ENCODE results near the gene CDX1. TPM values are rescaled to one million over a fixed set of nuclear protein-coding genes. Genes with fewer than 3 reads are reported as not detected.
A peak's percentile ranks its signal among the peaks of the same experiment; 100 is the strongest.

CDX1 gene
- total and polyA plus RNA-seq, 7 donors: 0.06 to 0.08 TPM; not detected in 5

DNA sequence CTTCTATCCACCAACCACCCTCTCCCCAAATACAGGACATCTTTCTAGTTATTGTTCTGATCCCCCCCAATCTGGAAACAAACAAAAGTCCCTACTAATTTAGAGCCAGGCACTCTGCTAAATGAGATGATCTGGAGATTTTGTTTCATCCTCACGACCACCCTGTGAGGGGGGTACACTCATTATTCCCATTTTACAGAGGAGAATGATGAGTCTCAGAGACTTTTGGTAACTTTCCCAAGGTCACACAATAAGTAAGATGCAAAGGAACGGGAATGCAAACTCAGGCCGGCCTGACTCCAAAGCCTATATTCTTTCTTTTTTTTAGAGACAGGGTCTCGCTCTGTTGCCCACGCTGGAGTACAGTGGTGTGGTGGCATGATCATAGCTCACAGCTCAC lies 20.3 kb upstream of the CDX1 start:
- Histone ChIP-seq H3K4me1 (peaks cover 10% of the 10 kb centered on the region), H3K36me3 (ENCODE audit: insufficient read depth in 1 of 2, low read depth in 1 of 2) (no peaks in the 10 kb centered on the region), H3K27me3 (ENCODE audit: insufficient read depth in 3 of 3, low read length in 2 of 3) (no peaks in the 10 kb centered on the region), H3K4me3 (peak overlapping the region; percentile 26), H3K27ac (peak overlapping the region; percentile 27), H3K9me3 (no peaks in the 10 kb centered on the region)
- TF ChIP-seq, protein P1, sequence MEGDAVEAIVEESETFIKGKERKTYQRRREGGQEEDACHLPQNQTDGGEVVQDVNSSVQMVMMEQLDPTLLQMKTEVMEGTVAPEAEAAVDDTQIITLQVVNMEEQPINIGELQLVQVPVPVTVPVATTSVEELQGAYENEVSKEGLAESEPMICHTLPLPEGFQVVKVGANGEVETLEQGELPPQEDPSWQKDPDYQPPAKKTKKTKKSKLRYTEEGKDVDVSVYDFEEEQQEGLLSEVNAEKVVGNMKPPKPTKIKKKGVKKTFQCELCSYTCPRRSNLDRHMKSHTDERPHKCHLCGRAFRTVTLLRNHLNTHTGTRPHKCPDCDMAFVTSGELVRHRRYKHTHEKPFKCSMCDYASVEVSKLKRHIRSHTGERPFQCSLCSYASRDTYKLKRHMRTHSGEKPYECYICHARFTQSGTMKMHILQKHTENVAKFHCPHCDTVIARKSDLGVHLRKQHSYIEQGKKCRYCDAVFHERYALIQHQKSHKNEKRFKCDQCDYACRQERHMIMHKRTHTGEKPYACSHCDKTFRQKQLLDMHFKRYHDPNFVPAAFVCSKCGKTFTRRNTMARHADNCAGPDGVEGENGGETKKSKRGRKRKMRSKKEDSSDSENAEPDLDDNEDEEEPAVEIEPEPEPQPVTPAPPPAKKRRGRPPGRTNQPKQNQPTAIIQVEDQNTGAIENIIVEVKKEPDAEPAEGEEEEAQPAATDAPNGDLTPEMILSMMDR (IDR thresholded peaks at IDR 0.05): no peak
- ATAC-seq (no peak), DNase-seq (no peak)
- WGBS, 3 donors: 82 to 91% (median 85%) methylated on average over 5 of the region's 5 CpGs
- intact Hi-C loops (cut with DNase I): no loop called here

DNA sequence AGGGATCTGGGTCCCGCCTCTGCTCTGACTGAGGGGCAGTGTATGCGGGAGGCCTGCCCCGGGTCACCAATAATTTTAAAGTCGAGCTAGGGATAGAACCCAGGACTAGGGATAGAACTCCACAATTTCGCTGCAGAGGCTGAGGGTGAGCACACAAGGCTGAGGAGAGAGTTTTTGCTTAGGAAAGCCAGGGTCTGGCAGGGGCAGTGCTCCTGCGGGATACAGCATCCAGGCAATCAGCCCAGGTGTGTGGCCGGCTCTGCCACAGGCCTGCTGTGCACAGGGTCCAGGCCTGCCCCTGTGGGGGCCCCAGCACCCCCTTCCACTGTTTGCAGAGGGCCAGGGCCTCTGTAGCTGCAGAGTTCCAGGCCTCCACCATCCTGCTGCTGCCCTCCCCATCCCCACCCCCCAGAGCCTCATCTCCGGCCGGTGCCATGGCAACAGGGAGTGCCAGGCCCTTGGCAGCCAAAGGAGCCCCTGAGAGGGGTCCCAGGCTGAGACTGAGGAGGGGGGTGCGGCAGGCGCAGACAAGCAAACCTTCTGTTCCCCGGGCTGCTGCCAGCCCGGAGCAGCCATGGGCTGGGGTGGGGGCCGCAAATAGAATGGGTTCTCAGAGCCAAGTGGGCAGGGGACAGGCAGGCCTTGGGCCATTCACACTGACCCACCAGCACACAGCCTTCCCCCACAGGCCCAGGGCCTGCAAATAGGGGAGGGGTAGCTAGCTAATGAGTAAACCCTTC lies 19.5 kb upstream of the CDX1 start:
- ATAC-seq (no peak), DNase-seq (no peak)
- no peaks in the 10 kb centered on the region for H3K27me3 ChIP-seq (ENCODE audit: insufficient read depth in 3 of 3, low read length in 2 of 3)
- H3K9me3 ChIP-seq: no peaks in the 10 kb centered on the region
- H3K36me3 ChIP-seq (ENCODE audit: insufficient read depth in 1 of 2, low read depth in 1 of 2): no peaks in the 10 kb centered on the region
- TF ChIP-seq, protein P1 (IDR thresholded peaks at IDR 0.05): no peak
- intact Hi-C loops (cut with DNase I): no loop called here
- WGBS, 3 donors: 83 to 88% (median 86%) methylated on average over 13 to 14 of the region's 14 CpGs
- H3K4me1 ChIP-seq: peaks cover 10% of the 10 kb centered on the region
- peak overlapping the region; percentile 27 for H3K27ac ChIP-seq
- H3K4me3 ChIP-seq: peak overlapping the region; percentile 26

DNA sequence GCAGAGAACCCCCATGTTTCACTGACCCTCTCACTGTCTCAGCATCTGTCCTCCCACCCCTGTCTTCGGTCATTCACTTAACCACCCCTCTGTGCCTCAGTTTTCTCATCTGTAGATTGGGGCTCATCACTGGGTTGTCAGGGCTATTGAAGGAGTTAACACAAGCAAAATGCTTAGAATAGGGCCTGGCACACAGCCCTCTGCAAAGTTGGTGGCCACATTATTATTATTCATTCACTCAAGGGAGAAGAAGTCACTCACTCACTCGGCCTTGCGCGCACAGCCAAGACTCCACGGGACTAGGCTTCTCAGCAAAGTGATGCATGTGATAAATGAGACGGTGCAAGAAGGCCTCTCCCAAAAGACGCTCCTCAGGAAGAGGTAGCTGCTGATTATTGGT lies 18.9 kb upstream of the CDX1 start:
- TF ChIP-seq, protein P1 (IDR thresholded peaks at IDR 0.05): no peak
- no peaks in the 10 kb centered on the region for H3K27me3 ChIP-seq (ENCODE audit: insufficient read depth in 3 of 3, low read length in 2 of 3)
- DNase-seq (no peak), ATAC-seq (no peak)
- intact Hi-C loops (cut with DNase I): no loop called here
- peak overlapping the region; percentile 42 for H3K27ac ChIP-seq
- H3K36me3 ChIP-seq (ENCODE audit: insufficient read depth in 1 of 2, low read depth in 1 of 2): no peaks in the 10 kb centered on the region
- peaks cover 7% of the 10 kb centered on the region for H3K4me1 ChIP-seq
- 74 to 81% (median 79%) methylated on average over 7 of the region's 7 CpGs for WGBS, 3 donors
- H3K9me3 ChIP-seq: no peaks in the 10 kb centered on the region
- H3K4me3 ChIP-seq: peak overlapping the region; percentile 26

DNA sequence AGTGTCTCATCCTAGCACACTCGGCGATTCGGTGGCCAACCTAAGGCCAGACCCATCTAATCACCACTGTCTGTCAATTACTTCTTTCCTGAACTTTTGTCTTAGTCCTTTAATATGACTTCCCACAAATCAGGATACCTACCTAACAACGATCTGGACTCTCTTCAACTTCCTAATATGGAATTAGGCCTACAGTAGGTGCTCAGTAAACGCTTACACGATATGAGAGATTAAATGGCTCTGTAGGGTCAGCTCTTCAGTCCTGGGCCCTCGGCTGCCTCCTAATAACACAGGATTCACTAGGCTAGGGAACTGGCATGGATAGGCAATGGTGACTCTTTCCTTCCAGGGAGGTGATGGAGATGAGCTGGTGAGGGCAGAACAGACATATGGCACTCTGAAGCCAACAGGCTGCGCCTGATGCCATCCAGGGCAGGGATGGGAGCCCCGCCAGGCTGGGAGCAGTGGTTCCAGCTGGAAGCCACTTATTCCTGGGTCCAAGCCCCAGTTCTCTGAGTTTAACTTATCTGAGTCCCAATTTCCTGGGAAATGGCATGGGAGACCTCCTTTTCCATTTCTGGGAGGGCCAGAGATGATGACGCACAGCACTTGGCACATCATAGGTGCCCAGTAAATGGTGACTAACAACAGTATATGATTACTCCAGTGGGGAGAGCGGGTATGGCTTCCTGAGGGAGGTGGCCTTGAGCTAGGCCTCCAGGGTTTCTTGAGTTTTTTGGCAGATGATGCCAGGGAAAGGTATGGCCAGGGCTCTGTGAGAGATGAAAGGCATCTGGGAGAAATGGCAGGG lies 18.3 kb upstream of the CDX1 start:
- ATAC-seq (no peak), DNase-seq (no peak)
- no peaks in the 10 kb centered on the region for H3K9me3 ChIP-seq
- H3K4me1 ChIP-seq: peaks cover under 1% of the 10 kb centered on the region
- 73 to 78% (median 76%) methylated on average over 11 of the region's 11 CpGs for WGBS, 3 donors
- H3K27ac ChIP-seq: peak overlapping the region; percentile 42
- intact Hi-C loops (cut with DNase I): no loop called here
- TF ChIP-seq, protein P1 (IDR thresholded peaks at IDR 0.05): no peak
- no peaks in the 10 kb centered on the region for H3K27me3 ChIP-seq (ENCODE audit: insufficient read depth in 3 of 3, low read length in 2 of 3)
- H3K36me3 ChIP-seq (ENCODE audit: insufficient read depth in 1 of 2, low read depth in 1 of 2): no peaks in the 10 kb centered on the region
- H3K4me3 ChIP-seq: peak overlapping the region; percentile 26
